GM12878 (cell line): ENCODE measurements around the gene C17orf78.

Experiments used
- CTCF ChIP-seq, 3 experiments: IDR thresholded peaks in 2 of 3; conservative IDR thresholded peaks in 1 of 3; 2 replicates each; pipeline ENCODE4 v1.5.1; 2011; ENCODE audit warnings: low read depth in 3 of 3, low read length in 3 of 3, mild to moderate bottlenecking in 3 of 3, control low read depth in 2 of 3, moderate library complexity in 2 of 3, inconsistent platforms in 1 of 3, mixed read lengths in 1 of 3; ENCODE audit not compliant: control insufficient read depth in 2 of 3, insufficient read depth in 1 of 3; ENCODE audit errors: extremely low read depth in 1 of 3
- EZH2 ChIP-seq: IDR thresholded peaks from 2 replicates; pipeline ENCODE4 v1.6.1; 2012; ENCODE audit warnings: low read depth, mild to moderate bottlenecking, control low read depth, inconsistent platforms, low read length, borderline replicate concordance; ENCODE audit not compliant: control insufficient read depth
- SREBF2 ChIP-seq: IDR thresholded peaks from 2 replicates; pipeline ENCODE4 v1.6.1; 2012; ENCODE audit warnings: mild to moderate bottlenecking, low read length

GRCh38 chr17:37440424-37440823 lies 64.6 kb downstream of the C17orf78 start:
- no peak for TF ChIP-seq EZH2
- TF ChIP-seq SREBF2 = no peak
- TF ChIP-seq CTCF (IDR thresholded peaks at IDR 0.05 in 2 of 3, conservative IDR thresholded peaks at IDR 0.05 in 1 of 3; ENCODE audit: control insufficient read depth in 2 of 3, extremely low read depth in 1 of 3, insufficient read depth in 1 of 3, low read depth in 3 of 3, low read length in 3 of 3) = no peak
